A204.1 (cell line): Measurements from ENCODE around the gene CCDC81.
"Not testable (repeated sequence)": the region's sequence is repeated elsewhere in the genome, so short reads cannot be mapped to it uniquely, and the experiment has no call there.

Source experiments
- FAIRE-seq: peaks from 2 replicates; lab custom pipeline; 2012; peaks lifted over from hg19 to GRCh38; lab: Jason Lieb, UNC

Gene CCDC81

DNA sequence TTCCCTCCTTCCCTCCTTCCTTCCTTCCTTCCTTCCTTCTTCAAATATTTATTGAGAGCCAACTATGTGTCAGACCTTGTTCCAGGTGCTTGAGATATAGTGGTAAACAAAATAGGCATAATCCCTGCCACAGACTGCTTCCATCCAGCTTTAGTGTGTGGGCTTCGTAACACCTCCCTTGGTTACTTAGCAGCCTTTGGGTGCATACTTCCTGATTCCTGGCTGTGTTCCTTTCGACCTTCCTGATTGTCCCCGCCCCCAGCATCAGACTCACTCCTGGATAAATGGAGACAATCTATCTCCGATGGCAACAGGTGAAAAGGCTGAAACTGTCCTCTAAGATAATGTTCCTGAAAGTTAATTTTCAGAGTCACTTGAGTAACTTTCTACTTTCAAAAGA, 13.5 kb downstream of the CCDC81 start:
- no peak for FAIRE-seq

DNA sequence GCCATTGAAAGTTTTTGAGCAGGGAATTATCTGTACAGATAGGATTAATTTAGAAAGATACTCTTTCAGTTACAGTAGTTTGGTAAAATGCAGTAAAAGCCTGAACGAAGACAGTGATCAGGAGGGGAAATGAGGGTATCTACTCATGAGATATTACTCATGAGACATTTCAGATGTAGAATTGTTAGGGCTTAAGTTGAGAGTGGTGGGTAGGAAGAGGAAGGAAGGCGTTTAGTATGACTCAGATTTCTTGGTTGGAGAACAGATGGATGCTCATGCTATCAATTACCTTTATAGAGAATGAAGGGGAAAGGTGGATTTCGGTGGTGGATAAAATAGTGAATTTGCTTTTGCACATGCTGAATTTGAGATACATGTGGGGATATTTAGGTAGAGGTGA, 15.8 kb downstream of the CCDC81 start:
- no peak for FAIRE-seq

DNA sequence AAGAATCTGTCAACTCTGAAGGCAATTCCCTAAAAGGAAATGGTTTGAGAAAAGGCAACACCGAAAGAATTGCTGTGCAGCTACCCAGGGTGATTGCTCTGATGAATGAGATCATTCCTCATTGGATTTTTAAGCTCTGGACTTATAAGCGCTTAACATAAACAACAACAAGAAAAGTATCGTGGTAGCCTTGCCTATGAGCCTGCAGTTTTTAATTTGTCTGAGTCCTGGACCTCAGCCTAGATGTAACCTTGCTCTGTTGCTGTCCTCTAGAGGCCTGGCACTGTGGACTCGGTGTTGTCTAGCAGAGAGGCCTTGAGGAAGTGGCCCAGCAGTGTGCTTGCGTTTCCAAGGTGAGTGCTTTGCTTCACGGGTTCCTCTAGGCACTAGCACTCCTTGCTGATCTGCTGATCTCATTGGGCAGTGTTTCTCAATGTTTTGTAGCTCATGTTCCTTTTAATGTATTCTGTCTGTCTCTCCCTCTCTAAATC, 20.4 kb downstream of the CCDC81 start:
- no peak for FAIRE-seq

GRCh38 chr11:86396396-86396795, 21.7 kb downstream of the CCDC81 start:
- no peak for FAIRE-seq

DNA sequence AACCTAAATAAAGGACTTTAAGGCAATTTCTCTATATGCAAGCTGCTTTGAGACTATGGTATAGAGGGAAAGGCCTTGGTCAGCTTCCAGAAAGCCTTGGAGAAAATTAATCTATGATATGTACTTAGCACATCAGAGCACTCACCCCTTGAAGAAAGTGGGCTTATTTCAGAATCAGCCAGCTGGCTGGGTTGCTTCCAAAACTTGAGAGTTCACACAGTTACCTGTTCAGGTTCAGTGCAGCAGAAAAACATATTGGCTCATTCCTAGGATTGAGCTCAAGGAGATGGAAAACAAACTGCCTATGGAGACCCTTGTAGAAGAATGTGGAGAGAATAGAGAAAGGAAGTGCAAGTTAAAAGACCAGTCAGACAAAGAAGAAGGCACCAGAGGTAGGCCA, 22.7 kb downstream of the CCDC81 start:
- no peak for FAIRE-seq

DNA sequence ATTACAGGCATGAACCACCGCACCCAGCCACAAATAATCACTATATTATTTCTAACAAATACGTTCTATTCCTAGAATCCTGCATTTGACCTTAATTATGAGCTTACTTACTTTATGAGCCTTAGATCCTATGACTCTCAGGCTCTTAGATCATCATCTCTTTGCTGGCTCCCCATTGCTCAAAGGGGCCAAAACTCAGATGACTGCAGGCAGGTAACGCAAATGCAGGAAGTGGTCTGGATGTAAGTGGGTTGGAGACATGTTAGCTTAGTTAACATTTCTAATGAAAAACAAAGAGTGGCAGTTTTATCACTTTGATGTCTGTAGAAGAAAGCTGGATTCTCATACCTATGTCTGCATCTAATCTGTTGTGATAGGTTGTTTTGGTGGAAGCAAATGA, 23.4 kb downstream of the CCDC81 start:
- FAIRE-seq = no peak

DNA sequence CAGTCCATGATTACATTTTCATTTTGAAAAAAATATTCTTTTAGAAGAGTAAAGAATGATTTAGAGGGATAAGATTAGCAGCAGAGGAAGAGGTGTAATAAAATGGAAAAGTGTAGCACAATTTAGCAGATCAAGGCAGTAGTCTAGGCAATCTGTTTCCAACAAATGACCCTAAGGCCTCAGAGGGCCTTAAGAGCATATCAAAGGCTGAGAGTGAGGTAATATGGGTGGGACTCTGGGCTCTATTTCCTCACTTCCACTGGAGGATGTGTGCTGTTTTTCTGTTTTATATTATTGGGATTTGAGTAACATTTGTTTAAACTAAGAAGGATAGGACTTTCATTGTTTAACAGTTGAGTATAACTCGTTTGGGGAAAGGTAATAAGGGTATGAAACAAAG, 28.8 kb downstream of the CCDC81 start:
- FAIRE-seq = no peak

DNA sequence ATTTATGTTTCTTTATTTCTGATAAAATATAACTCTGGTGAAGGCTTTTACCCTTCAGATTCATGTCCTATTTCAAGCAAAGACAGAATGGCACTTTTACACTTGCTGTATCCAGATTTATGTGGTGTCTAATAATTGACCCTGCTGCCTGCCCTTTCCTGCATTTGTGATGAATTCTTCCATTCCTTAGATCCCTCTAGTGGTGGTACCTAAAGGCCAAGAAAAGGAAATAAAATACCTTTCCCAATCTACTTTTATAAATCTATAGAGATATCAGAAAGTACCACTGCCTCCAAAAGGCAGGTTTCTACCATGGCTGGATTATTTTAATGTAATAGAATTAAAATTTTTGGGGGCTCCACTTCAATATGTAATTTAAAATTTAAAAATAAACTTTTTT, 34.2 kb downstream of the CCDC81 start:
- no peak for FAIRE-seq

- FAIRE-seq = no peak
Measured at GRCh38 chr11:86414032-86414431, 39.3 kb downstream of the CCDC81 start.

DNA sequence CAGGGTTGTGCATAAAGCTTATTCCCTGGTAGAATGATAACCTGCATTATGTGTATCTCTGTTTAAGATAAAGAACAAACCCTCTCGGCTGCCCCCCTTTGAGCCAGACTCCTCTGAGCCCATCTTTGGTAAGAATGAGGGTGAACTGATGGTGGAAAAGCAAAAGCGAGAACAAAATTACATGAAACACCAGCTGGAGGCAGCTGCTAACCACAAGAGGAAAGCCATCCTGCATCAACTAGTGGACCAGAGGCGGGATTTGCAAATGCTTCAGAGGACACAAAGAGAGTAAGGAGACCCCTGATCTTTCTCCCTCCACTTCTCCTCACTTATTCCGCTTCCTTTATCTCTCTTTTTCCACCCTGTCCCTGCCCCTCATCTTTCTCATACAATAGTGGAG, 40.3 kb downstream of the CCDC81 start:
- no peak for FAIRE-seq

DNA sequence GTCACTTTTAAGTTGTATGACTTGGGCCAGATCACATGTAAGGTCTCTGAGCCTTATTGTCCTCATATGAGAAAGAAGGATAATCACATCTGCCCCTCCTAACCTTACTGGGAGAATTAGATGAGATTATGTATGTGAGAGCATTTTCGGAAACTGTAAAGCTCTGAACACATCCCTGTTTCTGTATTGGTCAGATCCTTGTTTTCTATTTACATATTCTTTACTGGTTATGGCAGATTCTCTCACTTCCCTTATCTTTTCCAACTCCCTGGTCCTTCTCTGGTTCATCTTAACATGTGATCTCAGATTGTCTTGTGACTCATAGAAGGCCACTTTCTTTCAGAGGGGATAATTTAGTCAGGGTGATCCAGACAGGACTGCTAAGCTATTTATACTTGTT, 41.8 kb downstream of the CCDC81 start:
- FAIRE-seq = no peak

- not testable (repeated sequence) for FAIRE-seq
Measured at GRCh38 chr11:86416951-86417350, 42.3 kb downstream of the CCDC81 start.

GRCh38 chr11:86418106-86418505, 43.4 kb downstream of the CCDC81 start:
- no peak for FAIRE-seq

DNA sequence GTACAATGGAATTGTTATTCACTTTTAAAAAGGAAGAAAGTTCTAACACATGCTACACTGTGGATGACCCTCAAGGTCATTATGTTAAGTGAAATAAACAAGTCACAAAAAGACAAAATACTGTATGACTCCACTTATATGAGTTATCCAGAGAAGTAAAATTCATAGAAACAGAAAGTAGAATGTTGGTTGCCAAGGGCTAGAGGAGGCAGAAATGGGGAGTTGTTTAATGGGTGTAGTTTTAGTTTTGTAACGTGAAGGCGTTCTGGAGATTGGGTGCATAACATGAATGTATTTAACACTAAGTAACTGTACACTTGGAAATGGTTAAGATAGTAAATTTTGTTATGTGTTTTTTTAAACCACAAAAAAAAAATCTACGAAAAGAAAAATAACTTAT, 43.8 kb downstream of the CCDC81 start:
- FAIRE-seq = no peak

GRCh38 chr11:86418917-86419316, 44.2 kb downstream of the CCDC81 start:
- FAIRE-seq = no peak

GRCh38 chr11:86421946-86422345, 47.3 kb downstream of the CCDC81 start:
- no peak for FAIRE-seq

- no peak for FAIRE-seq
Measured at GRCh38 chr11:86422371-86422770, 47.7 kb downstream of the CCDC81 start.

DNA sequence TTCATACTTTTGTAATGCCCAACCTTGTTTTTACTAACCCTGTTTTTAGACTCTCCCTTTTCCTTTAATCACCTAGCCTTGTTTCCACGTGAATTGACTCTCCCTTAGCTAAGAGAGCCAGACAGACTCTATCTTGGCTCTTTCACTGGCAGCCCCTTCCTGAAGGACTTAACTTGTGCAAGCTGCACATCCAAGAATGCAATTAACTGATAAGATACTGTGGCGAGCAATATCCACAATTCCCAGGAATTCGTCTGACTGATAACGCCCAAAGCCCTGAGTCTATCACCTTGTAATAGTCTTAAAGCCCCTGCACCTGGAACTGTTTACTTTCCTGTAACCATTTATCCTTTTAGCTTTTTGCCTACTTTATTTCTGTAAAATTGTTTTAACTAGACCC, 48.8 kb downstream of the CCDC81 start:
- FAIRE-seq = not testable (repeated sequence)

DNA sequence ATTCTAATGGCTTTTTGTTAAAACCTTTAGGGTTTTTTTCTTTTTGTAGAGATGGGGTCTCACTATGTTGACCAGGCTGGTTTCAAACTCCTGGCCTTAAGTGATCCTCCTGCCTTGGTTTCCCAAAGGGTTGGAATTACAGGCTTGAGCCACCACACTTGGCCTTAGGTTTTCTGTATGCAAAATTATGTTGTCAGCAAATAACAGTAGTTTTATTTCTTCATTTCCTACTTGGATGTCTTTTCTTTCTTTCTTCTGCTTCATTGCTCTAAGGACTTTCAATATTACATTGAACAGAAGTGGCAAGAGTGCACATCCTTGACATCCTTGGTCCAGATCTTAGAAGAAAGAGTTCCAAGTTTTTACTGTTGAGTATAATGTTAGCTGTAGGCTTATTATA, 52.8 kb downstream of the CCDC81 start:
- no peak for FAIRE-seq

DNA sequence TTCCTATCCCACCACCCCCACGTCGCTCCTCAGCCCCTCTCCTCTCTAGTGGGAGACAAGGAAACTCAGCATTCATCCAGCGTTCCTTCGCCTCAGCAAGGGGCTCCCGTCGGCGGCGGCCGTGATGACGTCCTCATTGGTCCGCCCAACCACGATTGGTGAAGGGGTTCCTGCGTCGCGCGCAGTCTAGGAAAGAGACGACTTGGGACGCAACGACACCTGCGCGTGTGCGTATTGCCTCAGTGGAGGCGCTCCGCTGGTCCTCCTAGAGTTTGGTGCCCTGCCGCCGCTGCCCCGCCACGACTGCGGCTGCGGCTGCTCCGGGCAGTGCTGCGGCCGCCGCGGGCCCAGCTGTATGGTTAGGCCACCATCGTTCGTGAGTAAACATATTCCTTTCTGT, 56.6 kb downstream of the CCDC81 start:
- no peak for FAIRE-seq

GRCh38 chr11:86433361-86434095, 58.8 kb downstream of the CCDC81 start:
- not testable (repeated sequence) for FAIRE-seq

GRCh38 chr11:86435711-86436110, 61.0 kb downstream of the CCDC81 start:
- FAIRE-seq = no peak

- no peak for FAIRE-seq
Measured at GRCh38 chr11:86438685-86439084, 64.0 kb downstream of the CCDC81 start.

DNA sequence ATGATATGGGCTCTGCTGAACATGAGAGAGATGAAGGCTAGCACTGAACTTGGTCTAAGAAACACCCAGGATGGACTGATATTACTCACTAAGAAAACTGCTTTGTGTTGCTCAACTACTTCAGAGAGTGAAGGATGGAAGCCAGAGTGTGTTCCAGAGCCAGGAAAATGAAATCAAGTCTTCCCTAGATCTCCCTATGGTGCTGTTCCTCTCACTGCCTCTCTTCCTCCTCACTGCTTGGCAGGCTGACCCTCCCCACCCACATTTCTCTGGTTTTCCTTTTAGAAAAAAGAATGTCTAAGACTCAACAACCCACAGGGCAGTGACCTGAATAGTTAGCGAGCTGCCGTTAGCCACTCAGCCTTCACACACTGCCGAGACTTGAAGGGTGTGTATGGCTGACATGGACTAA, 65.6 kb downstream of the CCDC81 start:
- no peak for FAIRE-seq

DNA sequence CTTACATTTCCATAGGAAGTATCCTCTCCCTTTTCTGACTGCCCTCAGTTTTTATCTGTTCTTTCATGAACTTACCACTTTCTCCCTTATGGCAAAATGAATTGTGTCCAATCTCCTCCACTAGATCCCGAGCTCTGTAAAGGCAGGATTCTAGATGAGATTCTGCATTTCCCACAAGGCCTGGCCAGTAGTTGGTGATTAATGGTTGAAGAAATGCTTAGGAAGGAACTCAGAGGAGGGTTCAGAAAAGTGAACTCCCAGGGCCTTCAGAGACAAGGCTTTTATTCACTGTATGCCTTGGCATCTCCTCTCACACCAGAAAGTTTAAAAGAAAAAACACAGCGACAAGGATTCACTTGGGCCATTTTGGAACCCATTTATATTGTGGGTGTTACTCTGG, 66.2 kb downstream of the CCDC81 start:
- FAIRE-seq = no peak
